NCI-H2227 (cell line): ENCODE data around the gene PLXND1.
"Not testable (repeated sequence)": the region's sequence is repeated elsewhere in the genome, so short reads cannot be mapped to it uniquely, and the experiment has no call there.

Source experiments
- DNase-seq: peaks from one replicate; lab custom pipeline; 2025; ENCODE audit not compliant: unreplicated experiment; lab: John Stamatoyannopoulos, UW

PLXND1 gene, protein sequence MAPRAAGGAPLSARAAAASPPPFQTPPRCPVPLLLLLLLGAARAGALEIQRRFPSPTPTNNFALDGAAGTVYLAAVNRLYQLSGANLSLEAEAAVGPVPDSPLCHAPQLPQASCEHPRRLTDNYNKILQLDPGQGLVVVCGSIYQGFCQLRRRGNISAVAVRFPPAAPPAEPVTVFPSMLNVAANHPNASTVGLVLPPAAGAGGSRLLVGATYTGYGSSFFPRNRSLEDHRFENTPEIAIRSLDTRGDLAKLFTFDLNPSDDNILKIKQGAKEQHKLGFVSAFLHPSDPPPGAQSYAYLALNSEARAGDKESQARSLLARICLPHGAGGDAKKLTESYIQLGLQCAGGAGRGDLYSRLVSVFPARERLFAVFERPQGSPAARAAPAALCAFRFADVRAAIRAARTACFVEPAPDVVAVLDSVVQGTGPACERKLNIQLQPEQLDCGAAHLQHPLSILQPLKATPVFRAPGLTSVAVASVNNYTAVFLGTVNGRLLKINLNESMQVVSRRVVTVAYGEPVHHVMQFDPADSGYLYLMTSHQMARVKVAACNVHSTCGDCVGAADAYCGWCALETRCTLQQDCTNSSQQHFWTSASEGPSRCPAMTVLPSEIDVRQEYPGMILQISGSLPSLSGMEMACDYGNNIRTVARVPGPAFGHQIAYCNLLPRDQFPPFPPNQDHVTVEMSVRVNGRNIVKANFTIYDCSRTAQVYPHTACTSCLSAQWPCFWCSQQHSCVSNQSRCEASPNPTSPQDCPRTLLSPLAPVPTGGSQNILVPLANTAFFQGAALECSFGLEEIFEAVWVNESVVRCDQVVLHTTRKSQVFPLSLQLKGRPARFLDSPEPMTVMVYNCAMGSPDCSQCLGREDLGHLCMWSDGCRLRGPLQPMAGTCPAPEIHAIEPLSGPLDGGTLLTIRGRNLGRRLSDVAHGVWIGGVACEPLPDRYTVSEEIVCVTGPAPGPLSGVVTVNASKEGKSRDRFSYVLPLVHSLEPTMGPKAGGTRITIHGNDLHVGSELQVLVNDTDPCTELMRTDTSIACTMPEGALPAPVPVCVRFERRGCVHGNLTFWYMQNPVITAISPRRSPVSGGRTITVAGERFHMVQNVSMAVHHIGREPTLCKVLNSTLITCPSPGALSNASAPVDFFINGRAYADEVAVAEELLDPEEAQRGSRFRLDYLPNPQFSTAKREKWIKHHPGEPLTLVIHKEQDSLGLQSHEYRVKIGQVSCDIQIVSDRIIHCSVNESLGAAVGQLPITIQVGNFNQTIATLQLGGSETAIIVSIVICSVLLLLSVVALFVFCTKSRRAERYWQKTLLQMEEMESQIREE (N-terminal part only)

DNA sequence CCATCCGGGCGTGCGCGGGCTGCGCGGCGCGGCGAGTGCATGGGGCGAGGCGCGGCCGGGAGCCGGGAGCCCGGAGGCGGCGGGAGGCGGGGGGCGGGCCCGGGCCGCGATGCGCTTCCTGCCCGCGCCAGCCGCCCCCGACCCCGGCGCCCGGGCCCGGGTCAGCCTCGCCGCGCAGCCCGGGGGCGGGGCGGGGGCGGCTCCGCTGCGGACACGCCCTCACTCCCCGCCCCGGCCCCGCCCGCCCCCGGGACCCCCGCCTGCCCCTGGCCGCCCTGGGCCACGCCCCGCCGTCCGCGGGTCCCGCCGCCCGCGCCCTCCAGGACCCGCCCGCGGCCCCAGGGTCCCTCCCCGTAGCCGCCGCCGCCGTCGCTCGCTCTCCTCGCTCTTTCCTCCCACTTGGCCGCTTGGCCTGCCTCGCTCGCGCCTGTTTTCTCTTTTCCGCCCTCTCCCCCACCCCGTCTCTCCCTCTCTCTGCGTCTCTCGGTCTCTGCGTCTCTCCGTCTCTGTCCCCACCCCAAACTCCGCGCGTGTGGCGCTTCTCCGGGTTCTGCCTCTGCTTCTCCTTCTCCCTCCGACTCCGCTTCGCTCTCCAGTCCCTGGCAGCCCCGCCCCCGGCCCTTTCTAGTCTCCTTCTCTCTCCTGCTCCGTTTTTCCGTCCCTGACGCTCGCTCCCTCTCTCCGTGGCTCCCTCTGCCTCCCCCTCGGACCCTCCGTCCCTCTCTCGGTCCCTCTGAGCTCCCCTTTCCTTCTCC, at the start of gene PLXND1:
TSS of gene PLXND1 (minus strand) at position 41 of the 755 bp plus-strand sequence. CDS start at position 4, 37 bp downstream.
- DNase-seq, result peak; percentile 66

DNA sequence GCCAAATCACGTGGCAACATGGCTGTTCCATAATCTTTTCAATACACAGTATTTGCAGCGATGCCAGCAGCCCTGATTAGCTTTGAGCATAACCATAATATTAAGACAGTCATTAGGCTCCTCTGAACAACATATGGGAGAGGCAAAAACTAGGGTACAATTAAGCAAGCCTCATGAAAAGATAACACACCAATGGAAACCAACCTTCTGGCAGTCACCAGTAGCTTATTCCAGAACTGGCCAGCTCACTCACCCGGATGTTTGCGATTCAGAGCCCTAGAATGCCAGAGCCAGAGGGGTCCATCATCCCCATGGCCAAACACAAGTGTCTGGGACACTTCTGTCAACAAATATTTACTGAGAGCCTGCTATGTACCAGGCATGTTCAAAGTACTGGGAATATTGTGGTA, 48.8 kb upstream of the PLXND1 start:
- DNase-seq, result no peak

DNA sequence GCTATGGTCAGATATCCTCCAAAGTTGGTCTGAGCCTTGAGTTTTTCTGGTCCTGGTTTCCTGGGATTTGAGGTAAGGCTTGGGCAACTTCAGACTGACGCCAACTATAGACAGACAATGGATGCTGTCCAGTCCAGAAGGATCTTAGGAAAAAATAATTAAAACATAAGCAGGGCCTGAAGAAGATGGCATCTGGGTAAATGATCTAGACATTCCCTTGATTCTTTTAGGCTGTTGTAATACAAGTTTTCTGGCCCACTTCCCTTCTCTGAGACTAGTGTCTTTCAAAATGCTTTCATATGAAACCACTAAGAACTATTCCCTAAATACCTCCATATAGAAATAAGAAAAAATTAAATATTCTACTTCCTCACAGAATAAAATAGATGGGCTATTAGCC, 47.7 kb upstream of the PLXND1 start:
- DNase-seq, result no peak

DNA sequence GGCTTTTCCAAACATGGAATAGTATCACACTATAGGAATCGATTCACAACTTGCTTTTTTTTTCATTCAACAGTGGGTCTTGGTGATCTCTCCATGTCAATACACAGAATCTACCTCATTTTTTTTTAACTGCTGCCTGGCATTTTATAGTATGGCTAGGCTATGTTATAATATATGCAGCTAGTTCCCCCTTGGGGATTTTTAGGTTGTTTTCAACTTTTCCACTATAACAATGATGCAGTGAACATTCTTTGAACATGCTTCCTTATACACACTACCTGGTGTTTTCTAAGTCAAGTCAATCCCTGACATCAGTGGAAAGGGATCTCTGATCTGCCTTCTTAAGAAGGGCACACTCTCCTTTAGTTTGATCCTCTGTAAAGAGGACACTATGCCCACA, 46.5 kb upstream of the PLXND1 start:
- no peak for DNase-seq

DNA sequence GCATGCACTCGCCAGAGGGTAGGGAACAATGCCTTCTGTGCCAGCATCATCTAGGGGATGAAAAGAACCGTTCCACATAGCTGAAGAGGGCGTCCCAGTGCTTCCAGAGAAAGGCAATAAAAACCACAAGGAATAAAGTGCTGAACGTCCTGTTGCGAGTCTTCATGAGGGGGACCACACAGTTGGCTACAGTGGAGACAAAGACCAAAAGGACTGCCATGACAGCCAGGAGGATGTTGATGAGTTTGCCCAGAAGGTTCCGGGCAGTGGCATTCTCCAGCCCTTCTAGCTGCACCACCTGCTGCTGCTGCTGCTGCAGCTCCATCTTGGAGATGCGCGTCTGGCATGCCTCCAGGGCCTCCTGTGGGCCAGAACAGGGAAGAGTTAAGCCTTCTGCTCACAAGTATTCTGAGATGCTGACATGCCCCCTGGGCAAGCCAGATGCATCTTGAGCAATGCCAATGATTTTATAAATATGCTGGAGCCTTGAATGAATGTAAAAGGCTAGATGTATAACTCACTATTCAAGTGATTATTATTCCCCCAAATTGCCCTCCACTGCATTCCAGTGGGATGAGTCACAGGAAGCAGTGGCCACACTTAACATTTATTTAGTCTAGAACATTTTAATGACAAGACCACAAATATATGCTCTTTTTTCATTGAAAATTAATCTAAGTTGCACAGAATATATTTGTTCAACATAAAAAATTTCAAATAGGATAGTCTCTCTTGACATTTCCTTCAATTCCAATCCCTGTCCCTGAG, 45.1 kb upstream of the PLXND1 start:
- peak; percentile 40 for DNase-seq

DNA sequence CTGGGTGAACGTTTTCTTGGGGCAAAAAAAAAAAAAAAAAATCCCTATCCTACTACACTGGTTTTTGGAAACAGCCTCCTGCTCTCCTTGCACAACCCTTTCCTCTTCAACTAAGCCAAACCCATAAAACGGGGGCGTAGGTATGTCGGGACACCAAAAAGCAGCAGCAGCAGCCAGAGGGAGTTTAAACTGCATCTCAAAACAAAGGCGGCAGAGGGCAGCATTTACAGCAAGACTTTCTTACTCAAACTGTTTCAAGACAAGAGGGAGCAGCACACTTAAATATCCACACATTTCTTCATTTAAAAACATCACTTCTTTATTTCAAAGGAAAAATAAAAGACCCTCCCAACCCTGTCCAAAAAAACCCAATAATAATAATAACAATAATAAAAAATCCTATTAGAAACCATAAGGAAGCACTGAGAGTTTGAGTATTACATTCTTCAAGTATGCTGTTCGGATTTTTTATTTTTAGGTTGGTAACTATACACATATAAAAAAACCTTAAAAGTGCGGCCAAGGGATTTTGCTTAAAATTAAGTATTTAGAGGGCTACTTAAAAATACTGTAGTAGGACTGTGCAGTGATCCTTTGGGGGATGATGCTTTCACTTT, 43.9 kb upstream of the PLXND1 start:
- DNase-seq, result peak; percentile 62

DNA sequence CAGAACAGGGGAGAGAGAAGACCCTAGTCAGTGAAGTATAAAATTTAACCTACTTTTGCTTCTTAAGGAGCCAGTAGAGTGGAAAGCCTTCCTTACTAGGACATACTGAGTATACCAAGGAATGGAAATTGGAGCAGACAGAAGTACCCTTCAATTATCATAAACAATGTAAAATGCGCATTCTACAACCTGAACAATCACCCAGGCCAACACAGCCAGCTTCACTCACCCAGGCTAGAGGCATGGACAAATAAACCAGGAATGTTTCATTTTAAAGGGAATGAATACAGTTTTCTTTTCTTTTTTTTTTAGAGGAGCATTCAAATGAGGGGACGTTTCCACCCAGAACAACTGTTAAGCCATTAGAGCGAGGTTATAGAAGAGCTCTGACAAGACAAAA, 41.9 kb upstream of the PLXND1 start:
- DNase-seq, result no peak

DNA sequence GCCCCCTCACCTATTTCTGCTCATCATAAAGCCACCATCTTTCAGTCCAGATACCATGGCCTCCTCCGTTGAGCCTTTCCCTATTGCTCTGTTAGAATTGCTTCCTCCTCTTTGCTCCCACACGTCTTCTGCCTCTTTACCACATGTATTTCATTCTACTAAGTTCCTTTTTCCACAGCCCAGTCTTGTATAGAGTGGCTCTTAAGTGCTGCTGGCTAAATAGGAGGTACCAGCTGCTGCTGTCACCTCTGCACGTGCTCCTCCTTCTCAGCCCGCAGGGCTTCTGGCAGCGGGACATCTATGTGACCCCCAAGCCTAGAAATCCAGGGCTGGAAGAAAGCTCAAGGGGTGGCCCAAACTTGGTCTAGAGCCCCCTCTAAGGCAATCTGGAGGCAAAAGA, 38.8 kb upstream of the PLXND1 start:
- DNase-seq, result no peak

DNA sequence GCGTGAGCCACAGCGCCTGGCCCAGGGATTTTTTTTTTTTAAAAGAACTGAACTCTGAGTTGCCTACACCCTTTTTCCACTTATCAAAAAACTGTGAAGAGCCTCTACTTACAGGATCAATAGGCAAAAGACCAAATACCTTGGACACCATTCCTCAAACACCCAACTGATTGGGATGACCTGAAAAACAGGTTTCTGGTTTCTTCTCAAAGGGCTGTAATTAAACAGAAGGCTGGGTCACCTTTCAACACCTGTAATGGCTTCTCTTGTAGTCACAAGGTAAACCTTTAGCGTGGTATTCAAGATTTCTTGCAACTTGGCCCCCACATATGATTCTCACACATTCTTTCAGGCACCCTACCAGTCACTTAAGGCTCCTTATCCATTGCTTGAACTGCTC, 38.4 kb upstream of the PLXND1 start:
- DNase-seq, result no peak

DNA sequence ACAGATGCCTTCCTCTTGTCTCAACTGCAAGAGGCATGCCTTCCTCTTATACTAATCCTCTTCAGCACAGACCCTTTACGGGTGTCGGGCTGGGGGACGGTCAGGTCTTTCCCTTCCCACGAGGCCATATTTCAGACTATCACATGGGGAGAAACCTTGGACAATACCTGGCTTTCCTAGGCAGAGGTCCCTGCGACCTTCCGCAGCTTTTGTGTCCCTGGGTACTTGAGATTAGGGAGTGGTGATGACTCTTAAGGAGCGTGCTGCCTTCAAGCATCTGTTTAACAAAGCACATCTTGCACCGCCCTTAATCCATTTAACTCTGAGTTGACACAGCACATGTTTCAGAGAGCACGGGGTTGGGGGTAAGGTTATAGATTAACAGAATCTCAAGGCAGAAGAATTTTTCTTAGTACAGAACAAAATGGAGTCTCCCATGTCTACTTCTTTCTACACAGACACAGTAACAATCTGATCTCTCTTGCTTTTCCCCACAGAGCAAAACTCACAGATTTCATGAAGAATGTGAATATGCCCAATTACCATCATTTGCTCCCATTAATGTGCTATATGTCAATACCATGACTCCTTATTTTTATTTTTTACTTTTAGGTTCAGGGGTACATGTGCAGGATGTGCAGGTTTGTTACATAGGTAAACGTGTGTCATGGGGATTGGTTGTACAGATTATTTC, 35.2 kb upstream of the PLXND1 start:
- not testable (repeated sequence) for DNase-seq

DNA sequence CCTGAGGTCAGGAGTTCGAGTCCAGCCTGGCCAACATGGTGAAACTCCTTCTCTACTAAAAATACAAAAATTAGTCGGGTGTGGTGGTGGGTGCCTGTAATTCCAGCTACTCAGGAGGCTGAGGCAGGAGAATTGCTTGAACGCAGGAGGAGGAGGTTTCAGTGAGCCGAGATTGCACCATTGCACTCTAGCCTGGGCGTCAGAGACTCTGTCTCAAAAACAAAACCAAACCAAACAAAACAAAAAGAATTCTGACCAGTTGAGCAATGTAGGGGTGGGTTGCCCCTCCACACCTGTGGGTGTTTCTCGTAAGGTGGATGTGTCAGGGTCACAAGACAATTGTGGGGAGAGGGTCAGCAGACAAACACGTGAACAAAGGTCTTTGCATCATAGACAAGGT, 34.5 kb upstream of the PLXND1 start:
- not testable (repeated sequence) for DNase-seq

DNA sequence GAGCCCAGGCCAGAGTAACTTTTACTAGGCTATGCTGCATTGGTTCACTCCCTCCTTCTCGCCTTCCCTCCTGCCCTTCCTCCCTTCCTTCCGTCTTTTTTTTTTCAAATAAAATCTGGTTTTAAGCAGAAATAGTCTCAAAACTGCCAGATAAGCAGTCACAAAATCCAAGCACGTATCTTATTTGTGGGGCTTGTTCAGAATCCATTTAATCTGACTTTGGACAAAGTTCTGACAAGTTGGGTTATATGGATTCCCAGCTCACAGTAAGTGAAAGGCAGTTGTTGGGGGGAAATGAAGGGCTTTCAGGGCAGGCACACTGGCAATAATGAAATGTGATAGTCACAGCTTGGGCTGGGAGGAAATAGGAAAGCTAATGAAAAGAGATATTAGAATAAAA, 32.0 kb upstream of the PLXND1 start:
- DNase-seq, result no peak

DNA sequence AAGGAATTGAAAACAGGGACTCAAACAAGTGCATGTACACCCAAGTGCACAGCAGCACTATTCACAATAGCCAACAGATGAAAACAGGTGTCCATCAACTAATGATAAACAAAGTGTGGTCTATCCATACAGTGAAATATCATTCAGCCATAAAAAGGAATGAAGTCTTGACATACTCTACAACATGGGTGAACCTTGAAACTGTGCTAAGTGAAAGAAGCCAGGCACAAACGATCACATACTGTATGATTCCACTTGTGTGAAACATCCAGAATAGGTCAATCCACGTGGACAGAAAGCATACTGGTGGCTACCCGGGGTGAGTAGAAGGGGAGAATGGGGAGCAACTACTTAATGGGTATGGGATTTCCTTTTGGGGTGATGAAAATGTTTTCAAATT, 29.6 kb upstream of the PLXND1 start:
- no peak for DNase-seq

DNA sequence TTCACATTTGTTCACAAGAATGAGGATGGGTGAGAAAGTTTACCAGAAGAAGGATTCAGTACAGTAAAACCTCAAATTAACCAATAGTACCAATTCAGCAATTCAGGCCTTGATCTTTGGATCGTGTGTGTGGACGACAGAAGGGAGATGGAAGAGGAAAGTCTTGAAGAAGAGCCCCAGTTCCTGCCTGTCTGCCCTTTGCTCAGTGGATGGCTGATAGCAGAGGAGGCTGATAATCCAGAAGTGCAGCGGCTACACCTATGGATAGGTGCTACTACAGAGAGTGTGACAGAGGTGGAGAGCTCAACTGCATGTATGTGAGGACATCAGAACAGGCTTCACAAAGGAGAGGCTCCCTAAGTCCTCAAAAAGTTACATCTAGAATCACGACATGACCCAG, 29.2 kb upstream of the PLXND1 start:
- DNase-seq, result no peak

DNA sequence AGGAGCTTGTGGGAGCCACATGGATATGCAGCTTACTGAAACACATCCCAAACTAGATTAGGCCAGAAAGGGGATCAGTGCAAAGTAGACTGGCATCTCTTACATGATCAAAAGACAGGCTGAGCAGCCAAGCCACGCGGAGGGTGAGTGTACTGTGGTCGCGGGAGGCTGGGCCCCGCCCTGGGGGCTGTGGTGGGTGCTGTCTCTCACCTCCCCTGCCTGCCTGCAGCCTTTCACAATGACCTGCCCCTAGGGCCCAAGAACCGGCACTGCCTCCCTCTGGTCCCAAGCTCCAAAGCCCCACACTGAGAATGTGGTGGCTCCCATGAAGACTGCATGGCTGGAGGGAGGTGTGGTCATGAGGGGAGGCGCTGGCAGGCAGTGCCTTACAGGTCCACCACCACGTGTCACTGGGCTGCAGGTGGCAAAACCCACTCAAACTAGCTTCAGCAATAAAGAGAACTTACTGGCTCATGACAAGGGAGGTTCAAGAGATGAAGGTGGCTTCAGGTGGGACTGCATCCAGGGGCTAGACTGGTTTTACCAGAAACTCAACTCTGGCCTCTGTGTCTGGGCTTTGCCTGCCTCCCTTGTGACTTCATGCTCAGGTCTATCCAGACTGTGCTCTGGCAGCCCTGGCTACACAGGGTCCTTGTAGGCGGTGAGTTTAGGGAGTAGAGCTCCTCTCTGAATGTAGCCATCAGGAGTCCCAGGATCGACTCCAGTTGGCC, 27.4 kb upstream of the PLXND1 start:
- DNase-seq, result no peak

DNA sequence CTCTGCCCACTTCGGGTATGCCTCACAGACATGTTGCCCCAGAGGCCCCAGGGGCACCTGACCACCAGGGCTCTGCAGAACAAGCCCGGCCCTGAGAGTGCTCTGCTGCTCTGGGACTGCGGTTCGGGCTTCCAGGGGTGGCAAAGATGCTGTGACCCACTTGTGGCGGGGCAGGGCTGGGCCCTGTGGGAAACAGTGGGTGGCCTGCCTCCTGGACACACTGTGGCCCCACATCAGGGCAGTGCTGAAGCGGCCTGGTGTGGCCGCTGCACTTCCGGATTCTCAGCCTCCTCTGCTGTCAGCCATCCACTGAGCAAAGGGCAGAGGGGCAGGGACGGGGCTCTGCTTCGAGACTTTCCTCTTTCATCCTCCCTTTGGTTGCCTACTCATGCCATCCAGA, 26.5 kb upstream of the PLXND1 start:
- DNase-seq, result no peak

DNA sequence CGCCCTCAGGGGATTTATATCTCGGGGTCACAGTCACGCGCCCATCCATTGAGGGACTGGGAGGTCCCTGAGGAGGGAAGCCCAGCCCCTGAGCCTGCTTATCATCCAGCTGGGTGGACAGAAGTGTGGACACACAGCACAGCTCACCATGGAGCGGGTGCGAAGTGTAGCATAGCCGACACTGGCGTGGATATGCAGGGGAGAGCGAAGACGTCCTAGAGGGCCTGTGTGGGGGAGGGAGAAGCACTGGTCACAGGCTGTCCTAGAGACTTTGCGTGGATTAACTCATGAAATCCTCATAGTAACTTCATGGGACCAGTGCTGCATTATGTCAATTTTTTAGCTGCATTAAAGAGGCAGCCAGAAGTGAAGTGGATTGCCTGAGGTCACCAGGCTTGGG, 26.1 kb upstream of the PLXND1 start:
- DNase-seq, result no peak

DNA sequence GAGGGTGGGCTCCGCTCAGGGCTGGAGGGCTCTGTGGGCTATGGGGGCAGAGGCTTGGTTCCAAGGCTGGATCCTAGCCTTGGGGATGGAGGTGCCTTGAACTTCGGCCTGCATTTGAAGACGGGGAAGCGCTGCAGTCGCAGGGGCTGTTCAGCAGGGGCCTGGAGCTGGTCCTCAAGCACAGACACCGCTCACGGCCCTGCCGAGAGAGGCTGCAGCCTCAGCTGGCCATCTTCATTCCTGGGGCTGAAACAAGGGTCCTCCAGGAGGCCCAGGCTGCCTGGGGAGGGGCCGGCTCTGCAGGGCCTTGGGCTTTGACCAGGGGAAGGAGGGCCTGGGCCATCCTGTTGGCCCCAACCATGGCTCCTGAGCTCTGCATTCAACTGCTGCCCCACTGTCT, 25.6 kb upstream of the PLXND1 start:
- no peak for DNase-seq
